Naive B cell (primary cell): ENCODE results near the gene SPATS2. TPM values are rescaled to one million over a fixed set of nuclear protein-coding genes. Genes with fewer than 3 reads are reported as not detected.
"Not testable (repeated sequence)": the region's sequence is repeated elsewhere in the genome, so short reads cannot be mapped to it uniquely, and the experiment has no call there.

Experiments
- ATAC-seq, 2 donors: fragments of 150-1000 bp; cut with Tn5 transposase; 2 replicates each; pipeline ENCODE4 v1.10.0; 2021; ENCODE audit warnings: low read depth in 2 of 2, mild to moderate bottlenecking in 2 of 2, moderate library complexity in 2 of 2
- DNase-seq: peaks from one replicate; pipeline ENCODE4 v3.0.0; 2022
- H3K27ac Mint-ChIP-seq, 6 donors: one replicate each; pipeline ENCODE4 v1.8.0; 2020 to 2022; ENCODE audit warnings: mild to moderate bottlenecking in 6 of 6, mixed read lengths in 6 of 6, moderate library complexity in 5 of 6, inconsistent platforms in 2 of 6
- H3K27me3 Mint-ChIP-seq, 3 donors: one replicate each; pipeline ENCODE4 v1.8.0; 2021 to 2022; ENCODE audit warnings: mixed read lengths in 3 of 3, mild to moderate bottlenecking in 1 of 3
- H3K36me3 Mint-ChIP-seq, 2 donors: one replicate each; pipeline ENCODE4 v1.8.0; 2020 to 2022; ENCODE audit warnings: mixed read lengths in 2 of 2, inconsistent platforms in 1 of 2, mild to moderate bottlenecking in 1 of 2
- H3K4me1 Mint-ChIP-seq, 3 donors: one replicate each; pipeline ENCODE4 v1.8.0; 2020 to 2022; ENCODE audit warnings: mixed read lengths in 3 of 3, inconsistent platforms in 1 of 3, mild to moderate bottlenecking in 1 of 3, moderate library complexity in 1 of 3
- H3K4me3 Mint-ChIP-seq, 8 donors: one replicate each; pipeline ENCODE4 v1.8.0; 2020 to 2022; ENCODE audit warnings: mild to moderate bottlenecking in 8 of 8, mixed read lengths in 8 of 8, moderate library complexity in 8 of 8, inconsistent platforms in 2 of 8
- H3K9me3 Mint-ChIP-seq, 7 donors: one replicate each; pipeline ENCODE4 v1.8.0; 2020 to 2022; ENCODE audit warnings: mixed read lengths in 7 of 7, mild to moderate bottlenecking in 5 of 7, inconsistent platforms in 2 of 7, moderate library complexity in 1 of 7
- polyA plus RNA-seq, 6 donors: library from polyadenylated mRNA; unstranded; fragments of 300-500 nt; fragmentation: Illumina TruSeq; gene quantifications; one replicate each; pipeline ENCODE4 v1.2.3, GENCODE V29; 2021; ENCODE audit warnings: low read depth in 6 of 6

The SPATS2 gene
- polyA plus RNA-seq, 6 donors from 2014 or later = 1.9 to 11.4 (median 9.0) TPM

GRCh38 chr12:49534122-49534521 lies 166.9 kb downstream of the SPATS2 start:
- H3K4me1 Mint-ChIP-seq = peaks cover 15 to 23% (median 23%) of the 10 kb centered on the region in 3 donors
- peaks cover 17 to 30% (median 23%) of the 10 kb centered on the region in 3 donors for H3K27me3 Mint-ChIP-seq
- H3K4me3 Mint-ChIP-seq = peak overlapping the region in 1 of 8 donors; percentile 20
- H3K9me3 Mint-ChIP-seq, ATAC-seq, DNase-seq, H3K36me3 Mint-ChIP-seq: not testable (repeated sequence)
- H3K27ac Mint-ChIP-seq = peak overlapping the region in 1 of 6 donors; percentile 88

- ATAC-seq = no peak
Observed at GRCh38 chr12:49534731-49535278, 167.5 kb downstream of the SPATS2 start.

DNA sequence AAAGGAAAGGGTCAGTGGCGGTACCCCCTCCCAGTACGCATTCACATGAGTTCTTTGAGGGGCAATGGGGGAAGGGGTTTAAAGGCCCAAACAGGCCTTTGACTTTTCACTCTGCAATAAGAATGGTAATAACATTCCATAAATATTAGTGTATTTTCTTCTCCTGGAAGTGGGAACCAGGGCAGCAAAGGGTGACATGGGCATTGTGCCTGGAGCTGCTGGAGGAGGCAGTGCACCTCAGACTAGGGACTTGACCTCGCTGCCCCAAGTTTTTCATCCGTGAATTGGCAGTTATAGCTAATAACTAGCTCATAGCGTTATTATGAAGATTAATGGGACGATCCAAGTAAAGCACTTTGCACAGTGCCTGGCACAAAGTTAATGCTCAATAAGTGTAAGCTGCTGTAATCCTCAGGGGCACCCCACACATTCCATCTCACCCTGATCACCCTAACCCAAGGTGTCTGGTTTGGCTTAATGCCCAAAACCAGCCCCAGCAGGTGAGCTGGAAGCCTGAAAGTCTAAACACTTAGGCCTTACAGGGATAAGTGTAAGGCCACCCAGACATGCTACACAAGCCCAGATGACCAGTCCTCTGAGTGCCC lies 168.8 kb downstream of the SPATS2 start:
- no peaks in the 10 kb centered on the region for H3K9me3 Mint-ChIP-seq
- H3K36me3 Mint-ChIP-seq = no peaks in the 10 kb centered on the region
- H3K27me3 Mint-ChIP-seq = peaks cover 17 to 40% (median 34%) of the 10 kb centered on the region in 3 donors
- H3K4me3 Mint-ChIP-seq = peak overlapping the region in 2 of 8 donors; percentile 11 to 37
- DNase-seq = no peak
- ATAC-seq = no peak
- peaks cover 21 to 39% (median 33%) of the 10 kb centered on the region in 3 donors for H3K4me1 Mint-ChIP-seq
- H3K27ac Mint-ChIP-seq = peak overlapping the region in 2 of 6 donors; percentile 37 to 69

More at GRCh38 chr12:49534731-49535278, 167.5 kb downstream of the SPATS2 start:
- Mint-ChIP-seq H3K9me3 (no peaks in the 10 kb centered on the region), H3K4me3 (peak overlapping the region in 1 of 8 donors; percentile 22), H3K27me3 (peaks cover 17 to 31% (median 26%) of the 10 kb centered on the region in 3 donors), H3K27ac (no peak overlapping the region), H3K4me1 (peaks cover 14 to 28% (median 25%) of the 10 kb centered on the region in 3 donors), H3K36me3 (no peaks in the 10 kb centered on the region)
- no peak for DNase-seq

- peak overlapping the region; percentile 31 to 92 (median 86) for H3K4me3 Mint-ChIP-seq
- H3K4me1 Mint-ChIP-seq = peaks cover 27 to 45% (median 39%) of the 10 kb centered on the region in 3 donors
- ATAC-seq = peak; percentile 44 to 46
- H3K9me3 Mint-ChIP-seq = no peaks in the 10 kb centered on the region
- peak overlapping the region in 5 of 6 donors; percentile 12 to 95 (median 79) for H3K27ac Mint-ChIP-seq
- H3K27me3 Mint-ChIP-seq = peaks cover 21 to 45% (median 34%) of the 10 kb centered on the region in 3 donors
- no peaks in the 10 kb centered on the region for H3K36me3 Mint-ChIP-seq
- peak; percentile 27 for DNase-seq
Observed at GRCh38 chr12:49536526-49537071, 169.3 kb downstream of the SPATS2 start.

DNA sequence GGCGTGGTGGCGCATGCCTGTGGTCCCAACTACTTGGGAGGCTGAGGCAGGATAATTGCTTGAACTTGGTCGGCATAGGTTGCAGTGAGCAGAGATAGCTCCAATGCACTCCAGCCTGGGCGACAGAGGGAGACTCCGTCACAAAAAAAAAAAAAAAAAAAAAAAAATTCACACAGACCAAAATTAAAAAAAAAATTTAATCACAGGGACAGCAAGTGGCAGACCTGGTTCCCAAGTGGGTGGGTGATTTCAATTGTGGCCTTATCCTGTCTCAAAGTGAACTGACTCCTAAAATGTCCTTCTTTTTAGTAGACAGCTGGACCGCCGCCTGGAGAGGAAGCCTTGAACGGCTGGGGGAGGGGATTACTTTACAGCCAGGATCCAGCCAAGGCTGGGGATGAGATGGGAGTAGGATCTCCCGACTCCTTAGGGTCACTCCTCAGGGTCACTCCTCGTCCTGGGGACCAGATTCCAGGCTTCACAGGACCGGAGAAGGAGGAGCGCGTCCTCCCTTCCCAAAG lies 170.0 kb downstream of the SPATS2 start:
- H3K4me1 Mint-ChIP-seq = peaks cover 28 to 51% (median 44%) of the 10 kb centered on the region in 3 donors
- H3K27ac Mint-ChIP-seq = peak overlapping the region; percentile 12 to 95 (median 74)
- H3K36me3 Mint-ChIP-seq = no peaks in the 10 kb centered on the region
- ATAC-seq (no peak), DNase-seq (no peak)
- peaks cover 24 to 45% (median 34%) of the 10 kb centered on the region in 3 donors for H3K27me3 Mint-ChIP-seq
- H3K9me3 Mint-ChIP-seq = no peaks in the 10 kb centered on the region
- peak overlapping the region; percentile 31 to 92 (median 88) for H3K4me3 Mint-ChIP-seq

GRCh38 chr12:49537752-49538509 lies 170.7 kb downstream of the SPATS2 start:
- Mint-ChIP-seq H3K36me3 (no peaks in the 10 kb centered on the region), H3K27me3 (peaks cover 24 to 40% (median 34%) of the 10 kb centered on the region in 3 donors), H3K9me3 (no peaks in the 10 kb centered on the region), H3K27ac (peak overlapping the region; percentile 36 to 95 (median 84)), H3K4me3 (peak overlapping the region; percentile 31 to 92 (median 88)), H3K4me1 (peaks cover 28 to 53% (median 44%) of the 10 kb centered on the region in 3 donors)
- ATAC-seq (peak; percentile 21 to 23), DNase-seq (peak; percentile 34)

- Mint-ChIP-seq H3K4me3 (peak within 1 kb of the TSS; percentile 66 to 90 (median 87)), H3K27me3 (peaks cover 28 to 41% (median 39%) of the 10 kb centered on the region in 3 donors), H3K36me3 (no peaks in the 10 kb centered on the region), H3K9me3 (no peaks in the 10 kb centered on the region), H3K4me1 (peaks cover 31 to 53% (median 44%) of the 10 kb centered on the region in 3 donors), H3K27ac (peak within 1 kb of the TSS in 4 of 6 donors; percentile 15 to 80 (median 60))
- DNase-seq (peak; percentile 81), ATAC-seq (peak; percentile 79 to 82)
Observed at GRCh38 chr12:49538510-49539403, 171.5 kb downstream of the SPATS2 start, which contains the start of gene KCNH3. TSS of gene KCNH3 (plus strand) at chr12:49539030. CDS start at chr12:49539417, 387 bp downstream.

GRCh38 chr12:49539406-49540228 lies 172.4 kb downstream of the SPATS2 start:
- Mint-ChIP-seq H3K36me3 (no peaks in the 10 kb centered on the region), H3K4me1 (peaks cover 31 to 53% (median 44%) of the 10 kb centered on the region in 3 donors), H3K27me3 (peaks cover 30 to 50% (median 47%) of the 10 kb centered on the region in 3 donors), H3K4me3 (peak overlapping the region; percentile 66 to 87 (median 82)), H3K9me3 (no peaks in the 10 kb centered on the region), H3K27ac (peak overlapping the region in 4 of 6 donors; percentile 52 to 78 (median 60))
- DNase-seq = no peak
- no peak for ATAC-seq

- no peaks in the 10 kb centered on the region for H3K36me3 Mint-ChIP-seq
- peaks cover 35 to 48% (median 46%) of the 10 kb centered on the region in 3 donors for H3K4me1 Mint-ChIP-seq
- peak overlapping the region; percentile 22 to 87 (median 80) for H3K4me3 Mint-ChIP-seq
- H3K27ac Mint-ChIP-seq = peak overlapping the region in 5 of 6 donors; percentile 42 to 83 (median 67)
- ATAC-seq = no peak
- no peak for DNase-seq
- peaks cover 35 to 50% (median 47%) of the 10 kb centered on the region in 3 donors for H3K27me3 Mint-ChIP-seq
- H3K9me3 Mint-ChIP-seq = no peaks in the 10 kb centered on the region
Observed at GRCh38 chr12:49540229-49541139, 173.2 kb downstream of the SPATS2 start.

DNA sequence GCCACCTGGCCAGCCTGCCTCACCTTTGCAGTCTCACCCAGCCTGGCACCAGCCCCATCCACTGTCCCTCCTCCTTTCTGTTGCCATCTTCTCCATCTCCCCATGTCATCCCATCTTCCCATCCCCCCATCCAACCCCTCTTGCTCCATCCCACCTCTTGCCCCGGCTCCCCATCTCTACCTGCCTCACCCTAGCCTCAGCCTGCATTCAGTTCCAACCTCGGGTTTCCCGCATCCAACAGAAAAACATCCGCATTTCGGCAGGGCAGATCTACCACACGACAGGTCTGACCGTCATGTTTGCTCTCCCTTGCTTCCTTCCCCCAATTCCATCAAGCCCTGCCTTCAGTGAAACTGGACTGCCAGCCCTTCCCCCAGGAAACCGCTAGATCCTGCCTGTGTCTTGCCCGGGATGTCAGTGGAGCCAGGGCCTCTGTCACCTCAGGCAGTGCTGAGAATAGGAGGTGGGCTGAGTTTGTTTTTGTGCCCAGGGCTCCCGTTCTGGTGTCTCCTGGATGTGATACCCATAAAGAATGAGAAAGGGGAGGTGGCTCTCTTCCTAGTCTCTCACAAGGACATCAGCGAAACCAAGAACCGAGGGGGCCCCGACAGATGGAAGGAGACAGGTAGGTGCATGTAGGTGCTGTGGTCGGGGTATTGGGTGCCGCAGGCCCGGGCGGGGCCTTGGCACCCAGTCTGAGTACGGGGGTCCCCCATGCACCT lies 174.0 kb downstream of the SPATS2 start:
- no peak for ATAC-seq
- Mint-ChIP-seq H3K4me1 (peaks cover 35 to 48% (median 39%) of the 10 kb centered on the region in 3 donors), H3K4me3 (peak overlapping the region in 4 of 8 donors; percentile 31 to 70 (median 47))

More for the DNA sequence above, 174.0 kb downstream of the SPATS2 start:
- DNase-seq = no peak
- Mint-ChIP-seq H3K27me3 (peaks cover 33 to 55% (median 50%) of the 10 kb centered on the region in 3 donors), H3K36me3 (no peaks in the 10 kb centered on the region), H3K9me3 (no peaks in the 10 kb centered on the region), H3K27ac (peak overlapping the region in 2 of 6 donors; percentile 37 to 67)
